Sigmoid colon (tissue), 7 donors: ENCODE data around the gene UMPS. TPM values are rescaled to one million over a fixed set of nuclear protein-coding genes. Genes with fewer than 3 reads are reported as not detected.

ENCODE experiments used
- DNase-seq: peaks from one replicate; pipeline ENCODE4 v3.0.0-alpha.2; 2019
- H3K27ac ChIP-seq, 4 donors: fragments of 200-600 bp; sonication (generic); one replicate each; pipeline ENCODE4 v1.5.1; 2016 to 2019; ENCODE audit warnings: mild to moderate bottlenecking in 1 of 4
- H3K27me3 ChIP-seq, 3 donors: fragments of 200-600 bp; sonication (generic); one replicate each; pipeline ENCODE4 v1.5.1; 2019; ENCODE audit warnings: mild to moderate bottlenecking in 1 of 3
- H3K36me3 ChIP-seq, 4 donors: fragments of 200-600 bp; sonication (generic); one replicate each; pipeline ENCODE4 v1.5.1; 2016 to 2019
- H3K4me1 ChIP-seq, 4 donors: fragments of 200-600 bp; sonication (generic); one replicate each; pipeline ENCODE4 v1.5.1; 2017 to 2019
- H3K4me3 ChIP-seq, 4 donors: fragments of 200-600 bp; sonication (generic); one replicate each; pipeline ENCODE4 v1.5.1; 2017 to 2019; ENCODE audit warnings: mild to moderate bottlenecking in 2 of 4, moderate library complexity in 1 of 4
- H3K9me3 ChIP-seq, 4 donors: fragments of 200-600 bp in 3 of 4; sonication (generic) in 3 of 4; one replicate each; pipeline versions ENCODE4 v1.5.1 to v1.6.1; 2013 to 2019
- EP300 ChIP-seq, 4 donors: sonication (generic); formaldehyde crosslinking; IDR thresholded peaks; one replicate each; pipeline ENCODE4 v1.6.1; 2017; ENCODE audit warnings: antibody characterized with exemption in 4 of 4
- POLR2A ChIP-seq, 2 donors: fragments of 450-650 bp; IDR thresholded peaks; one replicate each; pipeline ENCODE4 v1.6.1; 2016; ENCODE audit warnings: antibody characterized with exemption in 2 of 2, mild to moderate bottlenecking in 2 of 2, moderate library complexity in 2 of 2
- POLR2AphosphoS5 ChIP-seq, 4 donors: sonication (generic); formaldehyde crosslinking; IDR thresholded peaks; one replicate each; pipeline ENCODE4 v1.6.1; 2017; ENCODE audit warnings: antibody characterized with exemption in 4 of 4
- WGBS, 2 donors: extraction: QIAGEN DNeasy Blood & Tissue Kit; methylation state at CpG; one replicate each; pipeline ENCODE4 v1.1.7; 2013; 5-methylcytosine and 5-hydroxymethylcytosine counted together
- intact Hi-C: fragments of 100-400 bp; cut with DNase I; formaldehyde crosslinking; loops from one replicate; pipeline ENCODE4 v1.15.1; 2023
- polyA plus RNA-seq, 3 donors: library from polyadenylated mRNA; stranded (reverse); fragments of 200-250 nt; gene quantifications; one replicate each; pipeline ENCODE4 v1.2.3, GENCODE V29; 2013
- total RNA-seq, 4 donors: library from RNA; depleted of rRNA; stranded (reverse); fragments of >200 nt; gene quantifications; one replicate each; pipeline ENCODE4 v1.1.0, GENCODE V29; 2016
- TF ChIP-seq, protein P1 (sequence below), 4 experiments: fragments of 450-650 bp in 3 of 4; fragments of 200-600 bp in 1 of 4; IDR thresholded peaks; one replicate each; pipeline ENCODE4 v1.5.1; 2016 to 2019; ENCODE audit warnings: antibody characterized with exemption in 4 of 4, mild to moderate bottlenecking in 3 of 4, moderate library complexity in 2 of 4
- donor health status: healthy with polysubstance abuse.
- donor health status: Bipolar disorder and iron deficiency.
- donor health status: healthy.

Gene UMPS
- total and polyA plus RNA-seq, 7 donors = 16.7 to 25.1 (median 20.3) TPM

- Histone ChIP-seq H3K36me3 (no peaks in the 10 kb centered on the region), H3K4me1 (no peaks in the 10 kb centered on the region), H3K27ac (no peak overlapping the region), H3K9me3 (no peaks in the 10 kb centered on the region), H3K27me3 (no peaks in the 10 kb centered on the region), H3K4me3 (no peak overlapping the region)
- TF ChIP-seq, protein P1, sequence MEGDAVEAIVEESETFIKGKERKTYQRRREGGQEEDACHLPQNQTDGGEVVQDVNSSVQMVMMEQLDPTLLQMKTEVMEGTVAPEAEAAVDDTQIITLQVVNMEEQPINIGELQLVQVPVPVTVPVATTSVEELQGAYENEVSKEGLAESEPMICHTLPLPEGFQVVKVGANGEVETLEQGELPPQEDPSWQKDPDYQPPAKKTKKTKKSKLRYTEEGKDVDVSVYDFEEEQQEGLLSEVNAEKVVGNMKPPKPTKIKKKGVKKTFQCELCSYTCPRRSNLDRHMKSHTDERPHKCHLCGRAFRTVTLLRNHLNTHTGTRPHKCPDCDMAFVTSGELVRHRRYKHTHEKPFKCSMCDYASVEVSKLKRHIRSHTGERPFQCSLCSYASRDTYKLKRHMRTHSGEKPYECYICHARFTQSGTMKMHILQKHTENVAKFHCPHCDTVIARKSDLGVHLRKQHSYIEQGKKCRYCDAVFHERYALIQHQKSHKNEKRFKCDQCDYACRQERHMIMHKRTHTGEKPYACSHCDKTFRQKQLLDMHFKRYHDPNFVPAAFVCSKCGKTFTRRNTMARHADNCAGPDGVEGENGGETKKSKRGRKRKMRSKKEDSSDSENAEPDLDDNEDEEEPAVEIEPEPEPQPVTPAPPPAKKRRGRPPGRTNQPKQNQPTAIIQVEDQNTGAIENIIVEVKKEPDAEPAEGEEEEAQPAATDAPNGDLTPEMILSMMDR (IDR thresholded peaks at IDR 0.05) = no peak
- TF ChIP-seq EP300 (IDR thresholded peaks at IDR 0.05) = no peak
- no peak for TF ChIP-seq POLR2AphosphoS5 (IDR thresholded peaks at IDR 0.05)
- no peak for TF ChIP-seq POLR2A (IDR thresholded peaks at IDR 0.05)
- 84 to 92% methylated on average over 1 of the region's 1 CpG for WGBS, 2 donors
- no peak for DNase-seq
- intact Hi-C loops = no loop called here
These were observed 31.2 kb upstream of the UMPS start for GRCh38 chr3:124699051-124699450.

DNA sequence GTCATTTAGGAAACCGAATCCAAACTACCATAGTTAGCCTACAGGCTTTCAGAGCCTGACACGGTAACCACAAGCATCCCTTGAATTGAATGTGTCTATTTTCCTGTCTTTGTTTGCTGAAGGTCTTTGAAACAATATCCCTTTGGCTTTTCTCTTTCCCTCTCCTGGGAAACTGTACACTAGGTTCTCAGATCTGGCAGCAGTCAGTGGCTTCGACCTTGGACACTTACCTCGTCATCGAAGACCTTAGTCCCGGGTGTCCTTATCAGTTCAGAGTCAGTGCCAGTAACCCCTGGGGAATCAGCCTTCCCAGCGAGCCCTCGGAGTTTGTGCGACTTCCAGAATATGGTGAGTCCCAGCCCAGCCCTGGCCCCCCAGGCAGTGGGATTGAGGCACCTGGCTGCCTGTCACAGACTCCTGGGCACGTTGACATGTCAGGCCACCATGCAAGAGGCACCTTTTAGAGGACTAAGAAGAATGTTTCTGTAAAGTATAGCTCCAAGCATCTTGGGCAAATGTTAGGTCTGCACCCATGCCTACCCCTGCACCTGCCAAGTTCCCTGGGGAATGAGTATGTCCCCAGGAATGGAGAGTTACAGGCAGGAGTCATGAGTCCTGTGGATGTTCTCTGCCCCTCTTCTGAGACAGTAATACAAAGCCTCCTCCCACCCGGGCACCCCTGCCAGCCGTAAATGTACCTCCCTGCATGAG is 30.4 kb upstream of the UMPS start:
- no peaks in the 10 kb centered on the region for H3K9me3 ChIP-seq
- no peak for TF ChIP-seq EP300 (IDR thresholded peaks at IDR 0.05)
- no peaks in the 10 kb centered on the region for H3K27me3 ChIP-seq
- H3K4me1 ChIP-seq = no peaks in the 10 kb centered on the region
- WGBS, 2 donors = 83 to 88% methylated on average over 12 of the region's 12 CpGs
- intact Hi-C loops = no loop called here
- H3K36me3 ChIP-seq = no peaks in the 10 kb centered on the region
- H3K27ac ChIP-seq = no peak overlapping the region
- H3K4me3 ChIP-seq = no peak overlapping the region
- DNase-seq = no peak

DNA sequence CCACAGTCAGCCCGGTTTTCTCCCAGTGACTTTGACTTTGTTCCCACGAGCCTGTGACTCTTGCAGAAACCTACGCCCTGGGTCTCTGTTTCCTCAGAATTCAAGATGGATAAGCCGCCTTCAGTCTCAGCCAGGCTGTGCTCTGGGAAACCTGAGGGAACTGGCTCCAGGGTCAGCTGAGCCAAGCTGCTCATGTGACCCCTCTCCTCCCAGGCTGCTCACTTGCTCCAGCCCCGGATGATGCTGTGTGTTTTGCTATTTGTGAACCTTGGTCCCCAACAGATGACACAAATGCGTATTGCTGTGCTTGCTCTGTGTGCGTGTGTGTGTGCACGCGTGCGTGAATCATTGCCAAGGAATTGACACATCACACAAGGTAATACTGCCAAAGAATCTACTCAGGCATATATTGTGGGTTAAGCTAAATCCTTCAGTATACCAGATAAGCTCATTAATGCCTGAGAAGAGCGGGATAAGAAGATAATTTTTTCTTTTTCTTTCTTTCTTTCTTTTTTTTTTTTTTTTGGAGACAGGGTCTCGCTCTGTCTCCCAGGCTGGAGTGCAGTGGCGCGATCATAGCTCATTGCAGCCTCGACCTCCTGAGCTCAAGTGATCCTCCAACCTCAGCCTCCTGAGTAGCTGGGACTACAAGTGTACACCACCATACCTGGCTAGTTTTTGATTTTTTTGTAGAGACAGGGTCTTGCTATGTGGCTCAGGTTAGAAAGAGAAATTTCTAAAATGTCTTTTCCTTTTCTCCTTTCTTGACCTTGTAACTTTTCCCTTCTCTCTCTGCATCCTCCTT is 29.2 kb upstream of the UMPS start:
- H3K4me1 ChIP-seq = no peaks in the 10 kb centered on the region
- no peaks in the 10 kb centered on the region for H3K9me3 ChIP-seq
- no peaks in the 10 kb centered on the region for H3K36me3 ChIP-seq
- intact Hi-C loops = no loop called here
- no peak overlapping the region for H3K27ac ChIP-seq
- no peak for DNase-seq
- TF ChIP-seq, protein P1 (IDR thresholded peaks at IDR 0.05) = no peak
- TF ChIP-seq POLR2A (IDR thresholded peaks at IDR 0.05) (no peak), POLR2AphosphoS5 (IDR thresholded peaks at IDR 0.05) (no peak), EP300 (IDR thresholded peaks at IDR 0.05) (no peak)
- 91 to 93% methylated on average over 15 of the region's 15 CpGs for WGBS, 2 donors
- no peak overlapping the region for H3K4me3 ChIP-seq
- H3K27me3 ChIP-seq = no peaks in the 10 kb centered on the region

GRCh38 chr3:124701687-124702086 is 28.6 kb upstream of the UMPS start:
- H3K4me1 ChIP-seq = no peaks in the 10 kb centered on the region
- H3K36me3 ChIP-seq = no peaks in the 10 kb centered on the region
- WGBS, 2 donors = 85 to 86% methylated on average over 4 of the region's 4 CpGs
- no peaks in the 10 kb centered on the region for H3K9me3 ChIP-seq
- intact Hi-C loops = no loop called here
- no peak for DNase-seq
- H3K4me3 ChIP-seq = no peak overlapping the region
- TF ChIP-seq POLR2A (IDR thresholded peaks at IDR 0.05) (no peak), POLR2AphosphoS5 (IDR thresholded peaks at IDR 0.05) (no peak), EP300 (IDR thresholded peaks at IDR 0.05) (no peak)
- TF ChIP-seq, protein P1 (IDR thresholded peaks at IDR 0.05) = no peak
- H3K27me3 ChIP-seq = no peaks in the 10 kb centered on the region
- H3K27ac ChIP-seq = no peak overlapping the region

DNA sequence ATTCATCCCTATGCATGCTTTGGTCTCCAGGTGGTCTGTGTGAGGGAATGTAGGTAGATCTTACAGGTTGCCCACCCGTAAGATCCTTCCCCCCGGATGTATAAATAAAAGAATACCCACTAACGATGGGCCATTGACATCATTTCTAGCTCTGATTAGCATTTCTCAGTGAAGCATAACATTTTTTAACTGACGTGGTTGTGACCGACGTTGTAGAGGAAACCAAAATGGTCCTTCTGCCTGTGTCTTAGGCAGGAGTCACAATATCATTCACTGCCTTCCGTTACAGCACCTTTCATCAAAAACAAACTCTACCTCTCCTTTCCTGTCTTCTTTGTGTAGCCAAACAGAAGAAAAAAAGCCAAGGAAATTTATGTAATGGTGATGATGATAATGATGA is 27.3 kb upstream of the UMPS start:
- Histone ChIP-seq H3K4me3 (no peak overlapping the region), H3K4me1 (no peaks in the 10 kb centered on the region), H3K9me3 (no peaks in the 10 kb centered on the region), H3K27me3 (no peaks in the 10 kb centered on the region), H3K27ac (no peak overlapping the region), H3K36me3 (no peaks in the 10 kb centered on the region)
- TF ChIP-seq POLR2A (IDR thresholded peaks at IDR 0.05) (no peak), POLR2AphosphoS5 (IDR thresholded peaks at IDR 0.05) (no peak), EP300 (IDR thresholded peaks at IDR 0.05) (no peak)
- TF ChIP-seq, protein P1 (IDR thresholded peaks at IDR 0.05) = no peak
- intact Hi-C loops = no loop called here
- DNase-seq = no peak
- WGBS, 2 donors = 86 to 88% methylated on average over 7 of the region's 7 CpGs
